Stimulated activated CD8-positive, alpha-beta memory T cell treated with anti-CD3 and anti-CD28 coated beads, Interleukin-15, amount 100 ng/mL, for 48 hours (primary cell): ENCODE results near the gene SPINK5.
"Not testable (repeated sequence)": the region's sequence is repeated elsewhere in the genome, so short reads cannot be mapped to it uniquely, and the experiment has no call there.

ENCODE experiments used
- DNase-seq, 2 donors: peaks; one replicate each; pipeline ENCODE4 v3.0.0-alpha.2; 2020; ENCODE audit warnings: low read depth in 2 of 2

The SPINK5 gene

GRCh38 chr5:148063861-148064260, at the start of gene SPINK5:
Gene SPINK5 (plus strand): TSS chr5:148063980. CDS start chr5:148064045, 65 bp downstream.
- no peak for DNase-seq

- no peak for DNase-seq
Observed at GRCh38 chr5:148014276-148014675, 49.5 kb upstream of the SPINK5 start.

GRCh38 chr5:148020257-148020988, 43.4 kb upstream of the SPINK5 start:
- DNase-seq, result no peak

GRCh38 chr5:148027505-148027904, 36.3 kb upstream of the SPINK5 start:
- no peak for DNase-seq

GRCh38 chr5:148029131-148029530, 34.6 kb upstream of the SPINK5 start:
- DNase-seq, result no peak

GRCh38 chr5:148033134-148033533, 30.6 kb upstream of the SPINK5 start:
- no peak for DNase-seq

GRCh38 chr5:148035676-148036075, 28.1 kb upstream of the SPINK5 start:
- no peak for DNase-seq

- DNase-seq, result no peak
Observed at GRCh38 chr5:148042881-148043280, 20.9 kb upstream of the SPINK5 start.

- DNase-seq, result no peak
Observed at GRCh38 chr5:148043705-148044104, 20.1 kb upstream of the SPINK5 start.

- DNase-seq, result not testable (repeated sequence)
Observed at GRCh38 chr5:148055160-148055559, 8.6 kb upstream of the SPINK5 start.

GRCh38 chr5:148060309-148060708, 3.5 kb upstream of the SPINK5 start:
- DNase-seq, result no peak

GRCh38 chr5:148060881-148061280, 2.9 kb upstream of the SPINK5 start:
- no peak for DNase-seq

GRCh38 chr5:148070621-148071020, 6.8 kb downstream of the SPINK5 start:
- no peak for DNase-seq

GRCh38 chr5:148072207-148072606, 8.4 kb downstream of the SPINK5 start:
- DNase-seq, result no peak

GRCh38 chr5:148075529-148075928, 11.7 kb downstream of the SPINK5 start:
- DNase-seq, result no peak

- no peak for DNase-seq
Observed at GRCh38 chr5:148083203-148083602, 19.4 kb downstream of the SPINK5 start.

- DNase-seq, result no peak
Observed at GRCh38 chr5:148084269-148084668, 20.5 kb downstream of the SPINK5 start.

GRCh38 chr5:148085310-148085709, 21.5 kb downstream of the SPINK5 start:
- DNase-seq, result no peak

GRCh38 chr5:148085977-148086705, 22.4 kb downstream of the SPINK5 start:
- DNase-seq, result no peak

GRCh38 chr5:148090146-148090772, 26.5 kb downstream of the SPINK5 start:
- DNase-seq, result no peak

GRCh38 chr5:148090773-148091250, 27.0 kb downstream of the SPINK5 start:
- DNase-seq, result no peak
